Muscle layer of colon (tissue), 2 donors: ENCODE results near the gene PRF1.

Experiments
- H3K27ac ChIP-seq: one replicate; pipeline ENCODE4 v1.7.0; 2013; ENCODE audit warnings: low read depth, mild to moderate bottlenecking, low read length, moderate library complexity
- H3K27me3 ChIP-seq, 2 donors: one replicate each; pipeline ENCODE4 v1.7.0; 2013; ENCODE audit warnings: low read length in 2 of 2, mild to moderate bottlenecking in 2 of 2; ENCODE audit not compliant: insufficient read depth in 2 of 2, control insufficient read depth in 1 of 2
- H3K36me3 ChIP-seq: one replicate; pipeline ENCODE4 v1.7.0; 2013; ENCODE audit warnings: mild to moderate bottlenecking, low read length; ENCODE audit not compliant: insufficient read depth
- H3K4me1 ChIP-seq: one replicate; pipeline ENCODE4 v1.7.0; 2013; ENCODE audit warnings: mild to moderate bottlenecking, low read length; ENCODE audit not compliant: insufficient read depth
- H3K4me3 ChIP-seq, 2 donors: one replicate each; pipeline ENCODE4 v1.7.0; 2013; ENCODE audit warnings: low read length in 2 of 2, low read depth in 1 of 2, mild to moderate bottlenecking in 1 of 2, moderate library complexity in 1 of 2
- H3K9ac ChIP-seq: one replicate; pipeline ENCODE4 v1.7.0; 2013; ENCODE audit warnings: low read length
- H3K9me3 ChIP-seq: one replicate; pipeline ENCODE4 v1.7.0; 2013; ENCODE audit warnings: mild to moderate bottlenecking, low read length
- donor health status: abdominal sarcoma.
- donor health status: Adenocarcinoma of cecum.

The PRF1 gene

DNA sequence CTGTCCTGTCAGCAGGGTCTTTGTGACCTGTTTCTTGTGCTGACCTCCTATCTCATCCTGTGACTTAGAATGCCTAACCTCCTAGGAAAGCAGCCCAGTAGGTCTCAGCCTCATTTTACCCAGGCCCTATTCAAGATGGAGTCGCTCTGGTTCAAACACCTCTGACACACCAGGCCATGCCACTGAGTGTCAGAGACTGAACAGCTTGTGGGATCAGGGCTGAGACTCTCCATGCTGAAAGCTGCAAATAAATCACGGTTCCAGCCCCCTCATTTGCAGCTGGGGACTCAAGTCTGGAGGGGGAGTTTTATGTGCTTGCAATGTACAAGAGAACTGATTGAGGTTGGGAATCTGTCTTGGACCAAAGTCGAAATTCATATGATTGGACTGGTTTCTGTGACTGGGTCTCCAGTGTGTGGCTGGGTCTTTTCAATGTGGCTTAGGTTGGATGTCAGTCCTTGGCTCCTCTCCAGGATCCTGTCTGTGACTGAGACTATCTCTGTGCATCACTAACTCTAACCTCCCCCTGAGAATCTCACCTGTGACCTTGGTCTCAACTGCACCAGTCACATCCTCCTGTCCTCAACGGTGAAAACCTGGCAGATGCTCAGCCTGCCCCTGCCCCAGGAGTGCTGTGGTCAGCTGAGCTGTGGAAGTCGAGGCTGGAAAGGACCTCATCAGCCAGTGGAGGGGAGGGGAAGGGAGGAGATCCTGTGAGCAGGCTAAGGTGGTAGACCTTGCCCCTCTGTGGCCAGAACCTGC is 11.7 kb downstream of the PRF1 start:
- Histone ChIP-seq H3K4me1 (no peaks in the 10 kb centered on the region), H3K27ac (no peak overlapping the region), H3K9me3 (no peaks in the 10 kb centered on the region), H3K4me3 (no peak overlapping the region), H3K27me3 (no peaks in the 10 kb centered on the region), H3K36me3 (no peaks in the 10 kb centered on the region), H3K9ac (no peak overlapping the region)

DNA sequence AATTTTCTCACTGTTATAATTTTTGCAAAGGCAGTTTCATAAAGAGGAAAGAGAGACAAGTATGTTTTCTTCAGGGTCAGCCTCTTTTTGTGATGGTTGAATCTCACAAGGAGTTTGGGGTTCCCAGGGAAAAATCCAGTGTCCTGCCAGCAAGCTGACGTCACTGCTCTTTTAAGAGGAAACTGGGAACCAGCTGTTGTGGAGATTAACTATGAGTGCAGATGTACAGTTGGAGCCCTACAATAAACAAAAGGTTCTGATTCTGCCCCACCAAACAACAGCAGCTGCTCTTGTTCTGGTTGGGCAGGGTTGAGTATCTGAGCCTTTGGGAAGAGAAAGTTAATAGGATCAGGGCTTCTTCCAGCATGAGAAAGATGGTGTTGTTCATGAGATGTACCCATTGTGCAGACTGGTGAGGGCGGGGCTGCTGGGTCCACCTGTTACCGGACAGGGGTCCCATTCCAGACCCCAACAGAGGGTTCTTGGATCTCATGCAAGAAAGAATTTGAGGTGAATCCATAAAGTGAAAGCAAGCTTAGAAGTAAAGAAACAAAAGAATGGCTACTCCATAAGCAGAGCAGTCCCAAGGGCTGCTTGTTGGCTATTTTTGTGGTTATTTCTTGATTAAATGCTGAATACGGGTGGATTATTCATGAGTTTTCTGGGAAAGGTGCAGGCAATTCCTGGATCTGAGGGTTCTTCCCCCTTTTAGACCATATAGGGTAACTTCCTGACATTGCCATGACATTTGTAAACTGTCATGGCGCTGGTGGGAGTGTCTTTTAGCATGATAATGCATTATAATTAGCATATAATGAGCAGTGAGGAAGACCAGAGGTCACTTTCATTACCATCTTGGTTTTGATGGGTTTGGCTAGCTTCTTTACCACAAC is 12.5 kb downstream of the PRF1 start:
- no peaks in the 10 kb centered on the region for H3K27me3 ChIP-seq
- no peaks in the 10 kb centered on the region for H3K9me3 ChIP-seq
- no peaks in the 10 kb centered on the region for H3K36me3 ChIP-seq
- no peak overlapping the region for H3K4me3 ChIP-seq
- H3K27ac ChIP-seq, result no peak overlapping the region
- H3K9ac ChIP-seq, result no peak overlapping the region
- H3K4me1 ChIP-seq, result no peaks in the 10 kb centered on the region

DNA sequence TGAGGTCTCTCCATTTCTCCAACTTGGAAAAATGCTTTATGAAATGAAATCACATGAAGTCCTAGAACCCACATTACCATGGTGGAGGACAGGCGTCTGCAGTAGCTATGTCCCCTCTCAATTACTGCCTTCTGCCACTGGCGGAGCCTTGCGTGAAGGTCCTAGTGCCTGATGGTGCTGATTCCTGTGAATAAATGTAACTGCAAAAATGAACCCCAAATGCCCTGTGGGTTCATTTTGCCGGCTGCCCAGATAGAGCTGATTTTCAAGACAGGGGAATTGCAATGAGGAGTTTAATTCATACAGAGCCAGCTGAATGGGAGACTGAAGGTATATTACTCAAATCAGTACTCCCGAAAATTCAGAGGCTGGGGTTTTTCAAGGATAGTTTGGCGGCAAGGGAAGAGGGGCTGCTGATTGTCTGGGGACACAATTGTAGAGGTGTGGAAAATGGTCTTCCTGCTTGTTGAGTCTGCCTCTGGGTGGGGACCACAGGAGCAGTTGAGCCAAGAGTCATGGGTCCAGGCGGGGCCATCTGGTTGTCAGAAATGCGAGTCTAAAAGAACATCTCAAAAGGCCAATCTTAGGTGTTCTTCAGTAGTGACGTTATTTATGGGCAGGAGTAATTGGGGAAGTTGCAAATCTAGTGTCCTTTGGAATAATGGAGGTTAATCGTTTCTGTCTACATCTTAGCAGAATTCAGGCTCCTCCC is 13.5 kb downstream of the PRF1 start:
- Histone ChIP-seq H3K4me3 (no peak overlapping the region), H3K36me3 (no peaks in the 10 kb centered on the region), H3K4me1 (no peaks in the 10 kb centered on the region), H3K27me3 (no peaks in the 10 kb centered on the region), H3K27ac (no peak overlapping the region), H3K9me3 (no peaks in the 10 kb centered on the region), H3K9ac (no peak overlapping the region)

DNA sequence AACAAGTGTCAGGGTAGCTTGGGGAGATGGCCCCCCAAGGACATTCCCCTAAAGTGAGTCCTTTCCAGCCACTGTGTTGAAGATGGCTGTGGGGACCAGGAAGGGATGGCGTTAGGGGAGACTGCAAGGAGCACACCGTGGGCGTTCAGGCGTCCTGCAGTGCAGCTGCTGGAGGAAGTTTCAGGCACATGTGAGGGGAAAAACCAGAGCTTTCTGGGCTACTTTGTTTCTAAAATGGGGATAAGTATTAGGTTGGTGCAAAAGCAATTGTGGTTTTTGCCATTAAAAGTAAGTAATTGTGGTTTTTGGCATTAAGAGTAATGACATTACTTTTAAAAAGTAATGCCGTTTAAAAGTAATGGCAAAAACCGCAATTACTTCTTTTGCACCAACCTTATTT is 14.3 kb downstream of the PRF1 start:
- no peaks in the 10 kb centered on the region for H3K9me3 ChIP-seq
- no peak overlapping the region for H3K4me3 ChIP-seq
- no peaks in the 10 kb centered on the region for H3K27me3 ChIP-seq
- H3K9ac ChIP-seq, result no peak overlapping the region
- no peak overlapping the region for H3K27ac ChIP-seq
- H3K4me1 ChIP-seq, result no peaks in the 10 kb centered on the region
- H3K36me3 ChIP-seq, result no peaks in the 10 kb centered on the region

DNA sequence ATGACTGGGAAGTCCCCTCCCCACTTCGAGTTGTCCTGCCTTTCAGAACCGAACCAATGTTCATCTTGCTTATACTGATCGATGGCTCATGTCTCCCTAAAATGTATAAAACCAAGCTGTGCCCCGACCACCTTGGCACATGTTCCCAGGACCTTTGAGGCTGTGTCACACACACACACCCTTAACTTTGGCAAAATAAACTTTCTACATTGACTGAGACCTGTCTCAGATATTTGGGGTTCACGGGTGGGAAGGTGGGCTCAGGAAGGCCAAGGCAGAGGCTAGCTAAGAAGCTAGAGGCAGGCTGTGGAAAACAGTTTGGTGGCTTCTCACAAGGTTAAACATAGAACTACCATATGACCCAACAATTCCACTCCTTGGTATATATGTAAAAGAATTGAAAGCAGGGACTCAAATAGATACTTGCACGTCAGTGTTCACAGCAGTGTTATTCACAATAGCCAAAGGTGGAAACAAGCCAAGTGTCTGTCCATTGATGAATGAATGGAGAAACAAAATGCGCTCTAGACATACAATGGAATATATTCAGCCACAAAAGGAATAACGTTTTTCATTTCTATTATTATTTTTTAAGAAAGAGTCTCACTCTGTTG is 15.4 kb downstream of the PRF1 start:
- H3K9ac ChIP-seq, result no peak overlapping the region
- no peaks in the 10 kb centered on the region for H3K9me3 ChIP-seq
- no peaks in the 10 kb centered on the region for H3K36me3 ChIP-seq
- H3K27me3 ChIP-seq, result no peaks in the 10 kb centered on the region
- no peak overlapping the region for H3K4me3 ChIP-seq
- no peak overlapping the region for H3K27ac ChIP-seq
- no peaks in the 10 kb centered on the region for H3K4me1 ChIP-seq

DNA sequence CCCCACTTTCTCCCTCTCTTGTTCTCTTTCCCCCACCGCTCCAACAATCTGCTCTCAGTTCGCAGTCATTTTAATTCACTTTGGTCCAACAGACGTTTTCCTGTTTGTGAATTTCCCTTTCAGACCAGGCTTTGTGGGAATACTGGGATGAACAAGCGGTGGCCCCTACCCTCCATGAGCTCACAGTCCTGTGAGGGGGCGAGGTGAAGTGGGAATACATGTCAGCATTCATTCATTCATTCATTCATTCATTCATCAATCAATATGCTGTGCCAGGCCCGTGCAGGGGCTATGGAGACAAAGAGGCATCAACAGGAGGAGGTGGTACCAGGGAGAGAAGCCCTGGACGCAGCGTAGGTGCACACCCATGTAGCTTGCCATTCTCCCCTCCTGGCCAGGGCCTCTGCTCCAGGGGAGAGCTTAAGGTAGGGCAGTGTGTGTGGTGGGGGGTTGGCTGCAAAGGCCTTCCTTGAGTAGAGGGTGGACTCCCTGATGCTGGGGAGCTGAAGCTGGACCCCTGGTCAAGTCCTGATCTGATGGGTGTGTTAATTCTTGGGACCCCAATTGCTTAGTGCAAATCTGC is 16.1 kb downstream of the PRF1 start:
- H3K36me3 ChIP-seq, result no peaks in the 10 kb centered on the region
- no peaks in the 10 kb centered on the region for H3K4me1 ChIP-seq

DNA sequence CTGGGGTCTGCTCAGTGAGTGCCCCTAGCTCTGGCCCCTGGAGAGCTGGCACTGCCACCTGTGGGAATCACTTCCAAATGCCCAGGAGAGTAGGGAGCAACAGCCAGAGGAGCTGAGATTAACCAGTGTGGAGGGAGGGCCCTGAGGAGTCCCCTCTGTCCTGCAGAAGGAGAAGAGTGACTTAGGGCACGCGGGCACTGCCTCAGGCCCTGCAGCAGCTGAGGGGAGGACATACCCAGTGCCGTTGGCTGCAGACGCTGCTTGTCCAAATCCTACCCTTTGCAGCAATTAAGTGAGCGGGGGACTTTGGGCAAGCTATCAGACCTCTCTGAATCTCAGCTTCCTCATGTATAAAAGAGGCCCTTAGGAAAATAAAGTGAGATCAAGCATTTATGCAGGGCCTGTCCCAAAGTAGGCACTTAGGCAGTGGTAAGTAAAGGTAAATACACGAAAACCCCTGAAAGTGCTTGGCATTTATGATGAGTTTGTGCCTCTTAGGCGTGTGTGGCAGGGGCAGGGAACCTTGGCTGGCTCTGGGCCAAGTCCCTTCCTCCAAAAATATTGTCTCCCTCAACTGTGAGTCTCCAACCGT is 16.9 kb downstream of the PRF1 start:
- Histone ChIP-seq H3K4me3 (no peak overlapping the region), H3K36me3 (no peaks in the 10 kb centered on the region), H3K27ac (no peak overlapping the region), H3K9ac (no peak overlapping the region), H3K27me3 (no peaks in the 10 kb centered on the region), H3K4me1 (no peaks in the 10 kb centered on the region), H3K9me3 (no peaks in the 10 kb centered on the region)

More for the DNA sequence above, 16.1 kb downstream of the PRF1 start:
- Histone ChIP-seq H3K27me3 (no peaks in the 10 kb centered on the region), H3K27ac (no peak overlapping the region), H3K9me3 (no peaks in the 10 kb centered on the region), H3K9ac (no peak overlapping the region), H3K4me3 (no peak overlapping the region)

DNA sequence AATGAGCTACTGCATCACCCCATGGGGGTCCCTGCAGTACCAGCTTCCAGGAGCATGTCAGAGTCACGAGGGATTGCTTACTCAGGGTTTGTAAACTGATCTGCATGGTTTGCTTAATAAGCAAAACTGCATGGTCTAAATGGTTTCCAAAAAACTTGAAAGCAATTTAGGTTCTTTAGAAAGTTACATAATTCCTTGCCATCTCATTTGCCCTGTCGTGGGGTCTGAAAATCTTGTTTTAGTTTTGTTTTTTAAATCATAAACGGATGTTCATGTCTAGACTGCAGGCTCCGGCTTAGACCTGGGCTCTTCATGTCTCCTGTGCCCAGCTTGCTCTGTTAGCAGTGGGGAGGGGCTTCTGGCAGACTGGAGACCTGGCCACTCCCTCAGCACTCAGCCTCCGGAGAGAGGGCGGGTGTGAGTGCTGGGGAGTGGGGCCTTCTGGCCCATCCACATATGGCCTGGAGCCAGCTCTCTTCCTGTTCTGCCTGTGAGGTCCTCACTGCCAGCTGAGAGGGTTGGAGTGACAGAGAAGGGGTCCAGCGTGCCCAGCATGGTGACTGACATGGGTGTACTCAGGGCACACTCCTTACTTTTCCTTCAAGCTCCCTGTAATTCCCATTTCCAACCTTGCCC is 17.5 kb downstream of the PRF1 start:
- H3K4me1 ChIP-seq, result no peaks in the 10 kb centered on the region

DNA sequence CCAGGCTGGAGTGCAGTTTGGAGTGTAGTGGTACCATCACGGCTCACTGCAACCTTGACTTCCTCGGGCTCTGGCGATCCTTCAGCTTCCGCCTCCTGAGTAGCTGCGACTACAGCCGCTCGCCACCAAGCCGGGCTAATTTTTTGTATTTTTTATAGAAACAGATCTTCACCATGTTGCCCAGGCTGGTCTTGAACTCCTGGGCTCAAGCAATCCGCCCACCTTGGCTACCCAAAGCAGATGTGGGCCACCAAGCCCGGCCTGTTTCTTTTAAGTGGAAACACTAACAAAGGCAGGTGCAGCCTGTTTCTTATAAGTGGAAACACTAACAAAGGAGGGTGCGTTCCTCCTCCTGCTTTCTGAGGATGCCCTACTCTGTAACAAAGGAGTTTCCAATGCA is 18.2 kb downstream of the PRF1 start:
- Histone ChIP-seq H3K27ac (no peak overlapping the region), H3K36me3 (no peaks in the 10 kb centered on the region), H3K27me3 (no peaks in the 10 kb centered on the region), H3K4me3 (no peak overlapping the region), H3K4me1 (no peaks in the 10 kb centered on the region), H3K9me3 (no peaks in the 10 kb centered on the region), H3K9ac (no peak overlapping the region)

More for the DNA sequence above, 17.5 kb downstream of the PRF1 start:
- H3K27me3 ChIP-seq, result no peaks in the 10 kb centered on the region
- no peak overlapping the region for H3K27ac ChIP-seq
- H3K9me3 ChIP-seq, result no peaks in the 10 kb centered on the region
- no peak overlapping the region for H3K9ac ChIP-seq
- no peaks in the 10 kb centered on the region for H3K36me3 ChIP-seq
- no peak overlapping the region for H3K4me3 ChIP-seq

DNA sequence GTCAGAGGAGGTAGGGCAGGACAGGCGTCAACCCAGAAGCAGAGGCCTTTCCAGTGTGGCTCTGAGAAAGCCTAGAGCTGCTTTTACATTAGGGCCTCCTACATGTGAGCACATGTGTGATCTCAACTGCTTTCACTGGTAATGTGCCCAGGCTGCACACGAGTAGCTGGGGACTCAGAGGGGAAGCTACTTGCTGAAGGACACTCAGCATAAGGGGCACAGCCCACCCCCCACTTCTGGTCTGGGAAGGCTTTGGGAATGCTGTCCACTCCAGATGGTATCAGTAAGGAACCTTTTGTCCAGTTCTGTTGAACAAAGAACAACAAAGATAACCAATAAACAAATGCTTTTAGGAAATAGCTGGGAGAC is 18.9 kb downstream of the PRF1 start:
- Histone ChIP-seq H3K4me3 (no peak overlapping the region), H3K9ac (no peak overlapping the region), H3K36me3 (no peaks in the 10 kb centered on the region), H3K27ac (no peak overlapping the region), H3K9me3 (no peaks in the 10 kb centered on the region), H3K27me3 (no peaks in the 10 kb centered on the region), H3K4me1 (no peaks in the 10 kb centered on the region)
